HepG2 (cell line): Measurements from ENCODE around the gene ANKRD29. TPM values are rescaled to one million over a fixed set of nuclear protein-coding genes. Genes with fewer than 3 reads are reported as not detected.
A peak's percentile ranks its signal among the peaks of the same experiment; 100 is the strongest.

ENCODE experiments used
- ATRX ChIP-seq: sonication (generic); formaldehyde crosslinking; IDR thresholded peaks from 2 replicates; pipeline ENCODE4 v1.4.0; 2020; ENCODE audit warnings: missing genetic modification reagents, borderline replicate concordance
- CAMTA2 ChIP-seq: sonication (generic); formaldehyde crosslinking; IDR thresholded peaks from 2 replicates; pipeline ENCODE4 v1.4.0; 2020; ENCODE audit warnings: mild to moderate bottlenecking, missing genetic modification reagents, borderline replicate concordance
- ERF ChIP-seq: IDR thresholded peaks from 2 replicates; pipeline ENCODE4 v1.6.1; 2018; ENCODE audit warnings: missing biosample characterization, missing genetic modification reagents
- SALL1 ChIP-seq: sonication (generic); formaldehyde crosslinking; IDR thresholded peaks from 2 replicates; pipeline ENCODE4 v1.8.0; 2022; ENCODE audit warnings: mild to moderate bottlenecking, missing genetic modification reagents
- TMF1 ChIP-seq: sonication (generic); formaldehyde crosslinking; IDR thresholded peaks from 2 replicates; pipeline ENCODE4 v1.8.1; 2022; ENCODE audit warnings: low read depth, missing genetic modification reagents
- ZNF160 ChIP-seq: sonication (generic); formaldehyde crosslinking; IDR thresholded peaks from 2 replicates; pipeline ENCODE4 v1.8.0; 2022; ENCODE audit warnings: mild to moderate bottlenecking, inconsistent platforms, missing genetic modification reagents
- ZNF232 ChIP-seq: sonication (generic); formaldehyde crosslinking; IDR thresholded peaks from 2 replicates; pipeline ENCODE4 v1.4.0; 2020; ENCODE audit warnings: missing genetic modification reagents, borderline replicate concordance
- ZNF431 ChIP-seq: sonication (generic); formaldehyde crosslinking; IDR thresholded peaks from 2 replicates; pipeline ENCODE4 v1.9.0; 2022; ENCODE audit warnings: missing genetic modification reagents, low read depth, mild to moderate bottlenecking, borderline replicate concordance
- ZNF530 ChIP-seq: sonication (generic); formaldehyde crosslinking; IDR thresholded peaks from 2 replicates; pipeline ENCODE4 v1.5.0; 2020; ENCODE audit warnings: low read depth, mild to moderate bottlenecking, missing genetic modification reagents
- ZNF709 ChIP-seq: sonication (generic); formaldehyde crosslinking; IDR thresholded peaks from 2 replicates; pipeline ENCODE4 v1.5.0; 2020; ENCODE audit warnings: mild to moderate bottlenecking, missing genetic modification reagents
- ZNF850 ChIP-seq: sonication (generic); formaldehyde crosslinking; conservative IDR thresholded peaks from 2 replicates; pipeline ENCODE4 v1.9.0; 2021; ENCODE audit warnings: mild to moderate bottlenecking, missing genetic modification reagents
- polyA plus RNA-seq, 8 experiments: library from polyadenylated mRNA; depleted of rRNA in 3 of 8; stranded (reverse) in 7 of 8; unstranded in 1 of 8; fragments of >200 nt; fragmentation: Illumina TruSeq in 4 of 8; extraction: Trizol in 4 of 8; gene quantifications; 2 replicates each; pipeline versions ENCODE4 v1.2.1 to v1.2.3, GENCODE V29; 2011 to 2016; ENCODE audit warnings: low read depth in 4 of 8, missing spikeins in 1 of 8, mixed read lengths in 1 of 8; ENCODE audit not compliant: insufficient read depth in 1 of 8
- total RNA-seq, 5 experiments: library from RNA; depleted of rRNA; stranded (reverse); fragments of >200 nt; fragmentation: Illumina TruSeq; extraction: Trizol; gene quantifications; 2 replicates each; pipeline ENCODE4 v1.2.3, GENCODE V29; 2016; ENCODE audit warnings: low read depth in 1 of 5
- TF ChIP-seq, protein P1 (sequence below): sonication (generic); formaldehyde crosslinking; IDR thresholded peaks from 2 replicates; pipeline ENCODE4 v1.9.0; 2021; ENCODE audit warnings: missing genetic modification reagents, borderline replicate concordance
- TF ChIP-seq, protein P2 (sequence below): sonication (generic); formaldehyde crosslinking; IDR thresholded peaks from 2 replicates; pipeline ENCODE4 v1.4.0; 2020; ENCODE audit warnings: missing genetic modification reagents
- TF ChIP-seq, protein P3 (sequence below): sonication (generic); formaldehyde crosslinking; IDR thresholded peaks from 2 replicates; pipeline ENCODE4 v1.8.0; 2022; ENCODE audit warnings: mild to moderate bottlenecking, missing genetic modification reagents, moderate library complexity
- TF ChIP-seq, protein P4 (sequence below): sonication (generic); formaldehyde crosslinking; IDR thresholded peaks from 2 replicates; pipeline ENCODE4 v1.4.0; 2020; ENCODE audit warnings: mild to moderate bottlenecking, low read depth, missing genetic modification reagents
- TF ChIP-seq, protein P5 (sequence below): sonication (generic); formaldehyde crosslinking; IDR thresholded peaks from 2 replicates; pipeline ENCODE4 v1.4.0; 2020; ENCODE audit warnings: mild to moderate bottlenecking, missing genetic modification reagents
- TF ChIP-seq, protein P6 (sequence below): sonication (generic); formaldehyde crosslinking; IDR thresholded peaks from 2 replicates; pipeline ENCODE4 v1.8.1; 2023; ENCODE audit warnings: mild to moderate bottlenecking, missing genetic modification reagents, borderline replicate concordance
- TF ChIP-seq, protein P7 (sequence below): sonication (generic); formaldehyde crosslinking; IDR thresholded peaks from 2 replicates; pipeline ENCODE4 v1.8.1; 2023; ENCODE audit warnings: mild to moderate bottlenecking, inconsistent platforms, moderate library complexity, missing genetic modification reagents, borderline replicate concordance

ANKRD29 gene
- total and polyA plus RNA-seq, 2 of the 13 experiments (the other 11 are each of a cell fraction or from before 2014, with no cell fraction given): not detected

DNA sequence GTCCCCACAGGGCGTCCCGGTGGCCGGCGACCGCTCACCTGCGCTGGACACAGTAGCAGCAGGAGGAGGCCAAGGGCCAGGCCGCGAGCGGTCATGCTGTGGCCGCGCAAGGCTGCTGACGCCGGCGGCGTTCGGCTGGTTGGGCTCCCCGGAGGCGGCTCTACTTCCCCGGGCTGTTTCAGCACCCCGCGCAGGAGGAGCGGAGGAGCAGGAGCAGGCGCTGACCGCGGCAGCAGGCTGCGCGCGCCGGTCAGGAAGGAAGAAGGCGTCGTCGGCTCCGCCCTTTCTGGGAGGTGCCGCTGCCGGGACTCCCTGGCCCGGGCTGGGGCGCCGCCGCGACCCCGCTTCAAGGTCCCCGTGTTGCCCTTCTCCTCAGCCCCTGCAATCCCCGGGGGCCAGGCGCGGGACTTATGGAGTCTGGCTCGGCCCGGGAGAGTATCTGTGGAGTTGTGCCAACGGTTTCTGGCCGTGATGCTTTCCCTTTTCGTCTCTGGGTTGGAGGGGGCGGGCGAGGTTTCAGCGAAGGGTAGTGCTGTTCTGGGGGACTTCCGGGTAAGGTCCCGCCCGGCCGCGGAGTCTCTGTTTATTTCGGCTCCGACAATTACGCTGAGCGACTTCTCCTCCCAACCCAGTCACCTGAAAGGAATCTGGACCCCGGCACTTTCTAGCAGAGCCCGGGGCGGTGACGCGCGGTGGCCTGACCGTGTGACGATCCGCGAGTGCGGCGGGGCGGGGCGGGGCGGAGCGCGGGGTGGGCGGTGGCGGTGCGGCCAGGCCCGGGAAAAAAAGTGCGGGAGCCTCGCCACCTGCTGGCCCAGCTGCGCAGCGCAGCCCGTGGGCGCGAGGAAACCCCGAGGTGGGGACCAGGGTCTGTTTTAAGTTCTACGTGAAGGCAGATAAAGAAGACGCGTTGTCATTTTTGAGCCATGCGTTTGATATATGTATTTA lies 76.2 kb downstream of the ANKRD29 start, which contains the start of gene NPC1 (continued):
- TF ChIP-seq, protein P1, sequence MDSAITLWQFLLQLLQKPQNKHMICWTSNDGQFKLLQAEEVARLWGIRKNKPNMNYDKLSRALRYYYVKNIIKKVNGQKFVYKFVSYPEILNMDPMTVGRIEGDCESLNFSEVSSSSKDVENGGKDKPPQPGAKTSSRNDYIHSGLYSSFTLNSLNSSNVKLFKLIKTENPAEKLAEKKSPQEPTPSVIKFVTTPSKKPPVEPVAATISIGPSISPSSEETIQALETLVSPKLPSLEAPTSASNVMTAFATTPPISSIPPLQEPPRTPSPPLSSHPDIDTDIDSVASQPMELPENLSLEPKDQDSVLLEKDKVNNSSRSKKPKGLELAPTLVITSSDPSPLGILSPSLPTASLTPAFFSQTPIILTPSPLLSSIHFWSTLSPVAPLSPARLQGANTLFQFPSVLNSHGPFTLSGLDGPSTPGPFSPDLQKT: no peak
- peak; percentile 75 for TF ChIP-seq SALL1
- TF ChIP-seq ZNF709: peak; percentile 66; the same call in 1 of the 2 replicates
- peak; percentile 72; the same call in 1 of the 2 replicates for TF ChIP-seq TMF1
- TF ChIP-seq, protein P2, sequence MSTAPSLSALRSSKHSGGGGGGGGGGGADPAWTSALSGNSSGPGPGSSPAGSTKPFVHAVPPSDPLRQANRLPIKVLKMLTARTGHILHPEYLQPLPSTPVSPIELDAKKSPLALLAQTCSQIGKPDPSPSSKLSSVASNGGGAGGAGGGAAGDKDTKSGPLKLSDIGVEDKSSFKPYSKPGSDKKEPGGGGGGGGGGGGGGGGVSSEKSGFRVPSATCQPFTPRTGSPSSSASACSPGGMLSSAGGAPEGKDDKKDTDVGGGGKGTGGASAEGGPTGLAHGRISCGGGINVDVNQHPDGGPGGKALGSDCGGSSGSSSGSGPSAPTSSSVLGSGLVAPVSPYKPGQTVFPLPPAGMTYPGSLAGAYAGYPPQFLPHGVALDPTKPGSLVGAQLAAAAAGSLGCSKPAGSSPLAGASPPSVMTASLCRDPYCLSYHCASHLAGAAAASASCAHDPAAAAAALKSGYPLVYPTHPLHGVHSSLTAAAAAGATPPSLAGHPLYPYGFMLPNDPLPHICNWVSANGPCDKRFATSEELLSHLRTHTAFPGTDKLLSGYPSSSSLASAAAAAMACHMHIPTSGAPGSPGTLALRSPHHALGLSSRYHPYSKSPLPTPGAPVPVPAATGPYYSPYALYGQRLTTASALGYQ (CRISPR knock-in tag): 0 out of 2 replicates have a peak, but pooled peaks have one; percentile 6
- peak; percentile 26; the same call in 1 of the 2 replicates for TF ChIP-seq ERF (CRISPR knock-in tag)
- TF ChIP-seq CAMTA2: no peak
- TF ChIP-seq, protein P3, sequence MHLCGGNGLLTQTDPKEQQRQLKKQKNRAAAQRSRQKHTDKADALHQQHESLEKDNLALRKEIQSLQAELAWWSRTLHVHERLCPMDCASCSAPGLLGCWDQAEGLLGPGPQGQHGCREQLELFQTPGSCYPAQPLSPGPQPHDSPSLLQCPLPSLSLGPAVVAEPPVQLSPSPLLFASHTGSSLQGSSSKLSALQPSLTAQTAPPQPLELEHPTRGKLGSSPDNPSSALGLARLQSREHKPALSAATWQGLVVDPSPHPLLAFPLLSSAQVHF: no peak
- no peak for TF ChIP-seq ZNF850 (CRISPR knock-in tag)
- no peak for TF ChIP-seq ZNF232 (CRISPR knock-in tag)
- TF ChIP-seq, protein P4, sequence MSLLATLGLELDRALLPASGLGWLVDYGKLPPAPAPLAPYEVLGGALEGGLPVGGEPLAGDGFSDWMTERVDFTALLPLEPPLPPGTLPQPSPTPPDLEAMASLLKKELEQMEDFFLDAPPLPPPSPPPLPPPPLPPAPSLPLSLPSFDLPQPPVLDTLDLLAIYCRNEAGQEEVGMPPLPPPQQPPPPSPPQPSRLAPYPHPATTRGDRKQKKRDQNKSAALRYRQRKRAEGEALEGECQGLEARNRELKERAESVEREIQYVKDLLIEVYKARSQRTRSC (CRISPR knock-in tag): no peak
- no peak for TF ChIP-seq ZNF160
- TF ChIP-seq ZNF431 (CRISPR knock-in tag): no peak
- TF ChIP-seq, protein P5, sequence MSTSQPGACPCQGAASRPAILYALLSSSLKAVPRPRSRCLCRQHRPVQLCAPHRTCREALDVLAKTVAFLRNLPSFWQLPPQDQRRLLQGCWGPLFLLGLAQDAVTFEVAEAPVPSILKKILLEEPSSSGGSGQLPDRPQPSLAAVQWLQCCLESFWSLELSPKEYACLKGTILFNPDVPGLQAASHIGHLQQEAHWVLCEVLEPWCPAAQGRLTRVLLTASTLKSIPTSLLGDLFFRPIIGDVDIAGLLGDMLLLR (CRISPR knock-in tag): peak; percentile 77; the same call in 1 of the 2 replicates
- no peak for TF ChIP-seq ATRX
- TF ChIP-seq, protein P6, sequence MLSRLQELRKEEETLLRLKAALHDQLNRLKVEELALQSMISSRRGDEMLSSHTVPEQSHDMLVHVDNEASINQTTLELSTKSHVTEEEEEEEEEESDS: no peak
- no peak for TF ChIP-seq ZNF530 (CRISPR knock-in tag)
- TF ChIP-seq, protein P7, sequence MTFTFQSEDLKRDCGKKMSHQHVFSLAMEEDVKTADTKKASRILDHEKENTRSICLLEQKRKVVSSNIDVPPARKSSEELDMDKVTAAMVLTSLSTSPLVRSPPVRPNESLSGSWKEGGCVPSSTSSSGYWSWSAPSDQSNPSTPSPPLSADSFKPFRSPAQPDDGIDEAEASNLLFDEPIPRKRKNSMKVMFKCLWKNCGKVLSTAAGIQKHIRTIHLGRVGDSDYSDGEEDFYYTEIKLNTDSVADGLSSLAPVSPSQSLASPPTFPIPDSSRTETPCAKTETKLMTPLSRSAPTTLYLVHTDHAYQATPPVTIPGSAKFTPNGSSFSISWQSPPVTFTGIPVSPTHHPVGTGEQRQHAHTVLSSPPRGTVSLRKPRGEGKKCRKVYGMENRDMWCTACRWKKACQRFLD (CRISPR knock-in tag): 0 out of 2 replicates have a peak, but pooled peaks have one; percentile 54
